KMS-11 (cell line): ENCODE results near the gene PKD1.

ENCODE experiments used
- H2AFZ ChIP-seq: fragments of 200-600 bp; sonication (generic); 2 replicates; pipeline ENCODE4 v1.6.1; 2016; ENCODE audit warnings: antibody characterized with exemption, mixed run types, low read depth
- H3K27ac ChIP-seq: fragments of 200-600 bp; sonication (generic); 2 replicates; pipeline ENCODE4 v1.6.1; 2016; ENCODE audit warnings: mild to moderate bottlenecking, mixed run types
- H3K27me3 ChIP-seq: fragments of 200-600 bp; sonication (generic); 2 replicates; pipeline ENCODE4 v1.6.1; 2017; ENCODE audit warnings: mild to moderate bottlenecking, low read depth, mixed run types, moderate library complexity; ENCODE audit not compliant: insufficient read depth
- H3K36me3 ChIP-seq: fragments of 200-600 bp; sonication (generic); 2 replicates; pipeline ENCODE4 v1.6.1; 2017; ENCODE audit warnings: mild to moderate bottlenecking, mixed run types; ENCODE audit not compliant: insufficient read depth
- H3K4me1 ChIP-seq: fragments of 200-600 bp; sonication (generic); 2 replicates; pipeline ENCODE4 v1.6.1; 2016; ENCODE audit warnings: mild to moderate bottlenecking, low read depth, mixed run types; ENCODE audit not compliant: poor library complexity, severe bottlenecking
- H3K4me2 ChIP-seq: fragments of 200-600 bp; sonication (generic); 2 replicates; pipeline ENCODE4 v1.7.0; 2016; ENCODE audit warnings: mild to moderate bottlenecking, mixed run types
- H3K4me3 ChIP-seq: fragments of 200-600 bp; sonication (generic); IDR thresholded peaks from 2 replicates; pipeline ENCODE4 v1.6.1; 2017; ENCODE audit warnings: low read depth, low read length, mixed read lengths; ENCODE audit not compliant: insufficient read depth
- H3K79me2 ChIP-seq: fragments of 200-600 bp; sonication (generic); 2 replicates; pipeline ENCODE4 v1.6.1; 2016; ENCODE audit warnings: low read depth, mixed run types; ENCODE audit not compliant: insufficient read depth
- H3K9ac ChIP-seq: fragments of 200-600 bp; sonication (generic); 2 replicates; pipeline ENCODE4 v1.6.1; 2016; ENCODE audit warnings: mild to moderate bottlenecking, mixed run types
- H4K20me1 ChIP-seq: fragments of 200-600 bp; sonication (generic); 2 replicates; pipeline ENCODE4 v1.6.1; 2016; ENCODE audit warnings: mild to moderate bottlenecking, mixed run types; ENCODE audit not compliant: insufficient read depth
- TF ChIP-seq, protein P1 (sequence below): fragments of 200-600 bp; sonication (generic); conservative IDR thresholded peaks from 2 replicates; pipeline ENCODE4 v1.6.1; 2017; ENCODE audit warnings: low read depth, mild to moderate bottlenecking, antibody characterized with exemption, low read length, moderate library complexity, mixed read lengths

Gene PKD1

GRCh38 chr16:2078096-2078495 lies 57.6 kb downstream of the PKD1 start:
- H3K4me2 ChIP-seq = no peak overlapping the region
- no peaks in the 10 kb centered on the region for H3K4me1 ChIP-seq
- no peak overlapping the region for H3K27ac ChIP-seq
- TF ChIP-seq, protein P1, sequence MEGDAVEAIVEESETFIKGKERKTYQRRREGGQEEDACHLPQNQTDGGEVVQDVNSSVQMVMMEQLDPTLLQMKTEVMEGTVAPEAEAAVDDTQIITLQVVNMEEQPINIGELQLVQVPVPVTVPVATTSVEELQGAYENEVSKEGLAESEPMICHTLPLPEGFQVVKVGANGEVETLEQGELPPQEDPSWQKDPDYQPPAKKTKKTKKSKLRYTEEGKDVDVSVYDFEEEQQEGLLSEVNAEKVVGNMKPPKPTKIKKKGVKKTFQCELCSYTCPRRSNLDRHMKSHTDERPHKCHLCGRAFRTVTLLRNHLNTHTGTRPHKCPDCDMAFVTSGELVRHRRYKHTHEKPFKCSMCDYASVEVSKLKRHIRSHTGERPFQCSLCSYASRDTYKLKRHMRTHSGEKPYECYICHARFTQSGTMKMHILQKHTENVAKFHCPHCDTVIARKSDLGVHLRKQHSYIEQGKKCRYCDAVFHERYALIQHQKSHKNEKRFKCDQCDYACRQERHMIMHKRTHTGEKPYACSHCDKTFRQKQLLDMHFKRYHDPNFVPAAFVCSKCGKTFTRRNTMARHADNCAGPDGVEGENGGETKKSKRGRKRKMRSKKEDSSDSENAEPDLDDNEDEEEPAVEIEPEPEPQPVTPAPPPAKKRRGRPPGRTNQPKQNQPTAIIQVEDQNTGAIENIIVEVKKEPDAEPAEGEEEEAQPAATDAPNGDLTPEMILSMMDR = no peak
- no peaks in the 10 kb centered on the region for H3K79me2 ChIP-seq
- H3K4me3 ChIP-seq = no peak overlapping the region
- no peak overlapping the region for H3K9ac ChIP-seq
- no peaks in the 10 kb centered on the region for H3K36me3 ChIP-seq
- no peaks in the 10 kb centered on the region for H4K20me1 ChIP-seq
- H3K27me3 ChIP-seq = no peaks in the 10 kb centered on the region
- no peak overlapping the region for H2AFZ ChIP-seq

- H3K27me3 ChIP-seq = no peaks in the 10 kb centered on the region
- H2AFZ ChIP-seq = no peak overlapping the region
- H3K4me2 ChIP-seq = no peak overlapping the region
- no peak overlapping the region for H3K27ac ChIP-seq
- no peaks in the 10 kb centered on the region for H3K4me1 ChIP-seq
- TF ChIP-seq, protein P1 = no peak
- H3K79me2 ChIP-seq = no peaks in the 10 kb centered on the region
- H3K36me3 ChIP-seq = no peaks in the 10 kb centered on the region
- H4K20me1 ChIP-seq = no peaks in the 10 kb centered on the region
- no peak overlapping the region for H3K4me3 ChIP-seq
- H3K9ac ChIP-seq = no peak overlapping the region
Measured at GRCh38 chr16:2077696-2078095, 58.0 kb downstream of the PKD1 start.

- H3K27ac ChIP-seq = no peak overlapping the region
- H3K4me1 ChIP-seq = no peaks in the 10 kb centered on the region
- H2AFZ ChIP-seq = no peak overlapping the region
- no peaks in the 10 kb centered on the region for H3K79me2 ChIP-seq
- H3K4me3 ChIP-seq = no peak overlapping the region
- no peak overlapping the region for H3K4me2 ChIP-seq
- H3K9ac ChIP-seq = no peak overlapping the region
- TF ChIP-seq, protein P1 = no peak
- H4K20me1 ChIP-seq = no peaks in the 10 kb centered on the region
- no peaks in the 10 kb centered on the region for H3K36me3 ChIP-seq
- no peaks in the 10 kb centered on the region for H3K27me3 ChIP-seq
Measured at GRCh38 chr16:2077016-2077415, 58.7 kb downstream of the PKD1 start.

- Histone ChIP-seq H3K4me2 (no peak overlapping the region), H3K9ac (no peak overlapping the region), H3K4me3 (no peak overlapping the region), H3K4me1 (no peaks in the 10 kb centered on the region), H3K79me2 (no peaks in the 10 kb centered on the region), H2AFZ (no peak overlapping the region), H3K27ac (no peak overlapping the region), H3K27me3 (no peaks in the 10 kb centered on the region), H4K20me1 (no peaks in the 10 kb centered on the region), H3K36me3 (no peaks in the 10 kb centered on the region)
- TF ChIP-seq, protein P1 = no peak
Measured at GRCh38 chr16:2076072-2076865, 59.4 kb downstream of the PKD1 start.
